Tibial artery (tissue), 4 donors: ENCODE results near the gene NBEA.

Experiments
- DNase-seq, 2 donors: peaks; one replicate each; pipeline ENCODE4 v3.0.0-alpha.2; 2019
- H3K27ac ChIP-seq, 2 donors: fragments of 200-600 bp; sonication (generic) in 1 of 2; 1 replicate in 1 of 2; 2 replicates in 1 of 2; pipeline ENCODE4 v1.5.1; 2018 to 2019; ENCODE audit warnings: mild to moderate bottlenecking in 1 of 2
- H3K27me3 ChIP-seq, 2 donors: fragments of 200-600 bp; sonication (generic) in 1 of 2; one replicate each; pipeline versions ENCODE4 v1.5.1 to v1.6.0; 2016 to 2019
- H3K36me3 ChIP-seq, 3 donors: fragments of 200-600 bp; sonication (generic) in 2 of 3; one replicate each; pipeline ENCODE4 v1.5.1; 2016 to 2019; ENCODE audit warnings: mild to moderate bottlenecking in 2 of 3
- H3K4me1 ChIP-seq, 4 donors: fragments of 200-600 bp; sonication (generic) in 2 of 4; 1 replicate in 3 of 4; 2 replicates in 1 of 4; pipeline ENCODE4 v1.5.1; 2016 to 2019
- H3K4me3 ChIP-seq, 2 donors: fragments of 200-600 bp; sonication (generic) in 1 of 2; 1 replicate in 1 of 2; 2 replicates in 1 of 2; pipeline ENCODE4 v1.5.1; 2018 to 2019; ENCODE audit warnings: mild to moderate bottlenecking in 2 of 2
- H3K9me3 ChIP-seq, 3 donors: fragments of 200-600 bp; sonication (generic) in 1 of 3; one replicate each; pipeline ENCODE4 v1.5.1; 2016 to 2019
- intact Hi-C: fragments of 100-400 bp; cut with DNase I; formaldehyde crosslinking; loops from one replicate; pipeline ENCODE4 v1.15.0; 2023; ENCODE audit warnings: low total_unique reads
- TF ChIP-seq, protein P1 (sequence below), 2 experiments: fragments of 200-600 bp in 1 of 2; fragments of 450-650 bp in 1 of 2; IDR thresholded peaks; one replicate each; pipeline ENCODE4 v1.5.1; 2017 to 2019; ENCODE audit warnings: antibody characterized with exemption in 2 of 2, mild to moderate bottlenecking in 1 of 2, moderate library complexity in 1 of 2

NBEA gene

DNA sequence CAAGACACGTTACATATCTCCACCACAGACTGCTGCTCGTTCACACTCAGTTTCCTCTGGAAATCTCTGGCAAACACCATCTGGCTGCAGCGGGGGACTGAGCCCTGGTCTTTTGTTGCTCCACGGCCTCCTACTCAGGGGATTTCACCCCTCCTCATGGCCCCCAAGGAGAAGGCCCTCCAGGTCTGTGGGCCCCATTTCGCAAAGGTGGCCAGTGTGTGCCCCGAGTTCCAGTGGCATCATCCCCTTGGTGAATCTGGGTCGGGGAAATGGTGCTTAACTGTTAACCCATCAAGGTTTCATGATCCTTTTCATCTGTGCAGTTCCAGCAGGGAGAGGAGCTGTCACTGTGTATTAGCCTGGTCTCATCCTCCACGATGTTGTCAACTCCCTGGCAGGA lies 769.8 kb downstream of the NBEA start:
- Histone ChIP-seq H3K27me3 (no peaks in the 10 kb centered on the region), H3K4me1 (no peaks in the 10 kb centered on the region), H3K4me3 (no peak overlapping the region), H3K27ac (no peak overlapping the region), H3K9me3 (no peaks in the 10 kb centered on the region), H3K36me3 (no peaks in the 10 kb centered on the region)
- intact Hi-C loops, result no loop called here
- DNase-seq, result no peak
- TF ChIP-seq, protein P1, sequence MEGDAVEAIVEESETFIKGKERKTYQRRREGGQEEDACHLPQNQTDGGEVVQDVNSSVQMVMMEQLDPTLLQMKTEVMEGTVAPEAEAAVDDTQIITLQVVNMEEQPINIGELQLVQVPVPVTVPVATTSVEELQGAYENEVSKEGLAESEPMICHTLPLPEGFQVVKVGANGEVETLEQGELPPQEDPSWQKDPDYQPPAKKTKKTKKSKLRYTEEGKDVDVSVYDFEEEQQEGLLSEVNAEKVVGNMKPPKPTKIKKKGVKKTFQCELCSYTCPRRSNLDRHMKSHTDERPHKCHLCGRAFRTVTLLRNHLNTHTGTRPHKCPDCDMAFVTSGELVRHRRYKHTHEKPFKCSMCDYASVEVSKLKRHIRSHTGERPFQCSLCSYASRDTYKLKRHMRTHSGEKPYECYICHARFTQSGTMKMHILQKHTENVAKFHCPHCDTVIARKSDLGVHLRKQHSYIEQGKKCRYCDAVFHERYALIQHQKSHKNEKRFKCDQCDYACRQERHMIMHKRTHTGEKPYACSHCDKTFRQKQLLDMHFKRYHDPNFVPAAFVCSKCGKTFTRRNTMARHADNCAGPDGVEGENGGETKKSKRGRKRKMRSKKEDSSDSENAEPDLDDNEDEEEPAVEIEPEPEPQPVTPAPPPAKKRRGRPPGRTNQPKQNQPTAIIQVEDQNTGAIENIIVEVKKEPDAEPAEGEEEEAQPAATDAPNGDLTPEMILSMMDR (IDR thresholded peaks at IDR 0.05), result no peak

GRCh38 chr13:35712907-35713761 lies 771.1 kb downstream of the NBEA start:
- Histone ChIP-seq H3K9me3 (no peaks in the 10 kb centered on the region), H3K36me3 (no peaks in the 10 kb centered on the region), H3K4me3 (no peak overlapping the region), H3K4me1 (no peaks in the 10 kb centered on the region), H3K27me3 (no peaks in the 10 kb centered on the region), H3K27ac (no peak overlapping the region)
- intact Hi-C loops, result no loop called here
- TF ChIP-seq, protein P1 (IDR thresholded peaks at IDR 0.05), result no peak
- DNase-seq, result no peak

DNA sequence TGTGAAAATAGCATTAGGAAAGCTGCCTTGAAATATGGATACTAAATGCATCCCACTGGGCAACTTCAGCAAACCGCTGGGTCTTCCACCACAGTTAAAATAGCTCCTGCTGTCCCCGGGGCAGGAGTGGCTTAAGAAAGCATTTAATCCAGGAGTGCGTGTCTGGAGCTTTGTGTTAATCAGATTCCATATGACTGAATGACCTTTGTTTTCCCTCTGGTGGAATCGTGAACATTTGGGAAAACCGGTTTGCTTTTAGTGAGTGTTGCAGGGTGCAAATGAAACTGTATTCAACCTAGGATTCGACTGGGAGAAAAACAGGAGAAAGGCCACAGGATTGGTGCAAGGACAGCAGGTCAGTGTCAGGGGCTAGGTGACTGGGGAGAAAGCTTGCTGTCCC lies 772.1 kb downstream of the NBEA start:
- DNase-seq, result no peak
- TF ChIP-seq, protein P1 (IDR thresholded peaks at IDR 0.05), result no peak
- H3K36me3 ChIP-seq, result no peaks in the 10 kb centered on the region
- H3K27ac ChIP-seq, result no peak overlapping the region
- intact Hi-C loops, result no loop called here
- H3K4me1 ChIP-seq, result no peaks in the 10 kb centered on the region
- H3K4me3 ChIP-seq, result no peak overlapping the region
- no peaks in the 10 kb centered on the region for H3K9me3 ChIP-seq
- H3K27me3 ChIP-seq, result no peaks in the 10 kb centered on the region

DNA sequence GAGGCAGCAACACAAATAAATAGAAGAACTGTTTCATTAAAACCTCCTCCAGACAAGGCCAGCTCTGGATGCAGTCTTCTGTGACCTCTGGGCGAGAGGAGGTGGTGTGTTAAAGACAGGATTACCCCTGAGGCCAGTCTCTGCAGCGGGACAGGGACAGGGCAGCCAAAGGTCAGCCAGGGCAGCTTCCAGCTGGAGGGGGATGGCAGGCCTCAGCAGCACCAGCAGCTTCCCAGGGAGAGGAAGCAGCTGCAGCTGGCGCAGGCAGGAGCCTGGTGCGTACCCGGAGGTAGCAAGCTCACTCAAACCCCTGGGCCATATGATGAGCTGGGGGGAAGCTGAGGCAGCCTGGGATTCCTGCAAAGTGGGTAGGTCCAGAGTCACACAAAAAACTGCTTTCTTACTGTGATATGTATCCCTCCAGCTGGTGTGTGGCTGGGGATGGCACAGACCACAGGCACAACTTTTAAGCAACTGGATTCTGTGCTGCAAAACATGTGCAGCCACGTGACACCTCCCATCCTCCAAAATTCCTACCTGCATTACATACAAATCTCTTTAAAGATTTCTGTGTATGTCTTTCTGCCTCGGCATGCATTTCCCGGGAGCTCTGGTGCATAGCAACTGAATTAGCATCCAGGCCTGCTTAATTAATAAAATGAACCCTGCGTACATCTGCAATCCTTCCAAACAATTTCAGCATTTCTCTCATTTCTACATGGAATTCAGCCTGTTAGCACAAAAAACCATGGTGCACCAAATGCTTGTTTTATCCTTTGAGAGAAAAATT lies 772.7 kb downstream of the NBEA start:
- Histone ChIP-seq H3K9me3 (no peaks in the 10 kb centered on the region), H3K27ac (no peak overlapping the region), H3K4me1 (no peaks in the 10 kb centered on the region), H3K27me3 (no peaks in the 10 kb centered on the region), H3K4me3 (no peak overlapping the region), H3K36me3 (no peaks in the 10 kb centered on the region)
- no peak for DNase-seq
- intact Hi-C loops, result no loop called here
- TF ChIP-seq, protein P1 (IDR thresholded peaks at IDR 0.05), result no peak

DNA sequence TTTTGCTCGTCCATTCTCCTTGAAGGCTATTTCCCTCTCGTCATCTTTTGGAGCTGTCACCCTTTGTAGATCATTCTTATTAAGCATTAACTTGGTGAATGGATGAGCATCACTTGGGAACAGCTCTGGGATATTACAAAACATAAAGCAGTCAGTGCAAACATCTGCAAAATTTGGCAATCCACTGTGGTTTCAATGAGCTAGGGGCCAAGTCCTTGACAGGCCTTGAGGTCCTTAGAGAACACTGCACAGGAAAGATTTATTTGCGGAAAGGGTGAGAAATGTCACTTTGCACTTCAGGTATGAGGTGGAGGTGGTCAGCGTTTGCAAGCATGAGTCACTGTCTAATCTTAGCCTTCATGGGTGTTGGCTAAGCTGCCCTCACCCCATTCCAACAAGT lies 774.1 kb downstream of the NBEA start:
- TF ChIP-seq, protein P1 (IDR thresholded peaks at IDR 0.05), result no peak
- no peak for DNase-seq

More for the DNA sequence above, 774.1 kb downstream of the NBEA start:
- Histone ChIP-seq H3K27ac (no peak overlapping the region), H3K36me3 (no peaks in the 10 kb centered on the region), H3K27me3 (no peaks in the 10 kb centered on the region), H3K4me1 (peaks cover 0 to 7% (median 4%) of the 10 kb centered on the region in 4 donors), H3K4me3 (no peak overlapping the region), H3K9me3 (no peaks in the 10 kb centered on the region)
- intact Hi-C loops, result no loop called here
